ENCODE results near the gene KRT2.
A peak's percentile ranks its signal among the peaks of the same experiment; 100 is the strongest.

The KRT2 gene

GRCh38 chr12:52662093-52662917, 10.3 kb upstream of the KRT2 start:
- DNase-seq = peak; percentile 100

GRCh38 chr12:52661668-52662067, 9.7 kb upstream of the KRT2 start:
- peak; percentile 39 for DNase-seq

GRCh38 chr12:52660934-52661499, 9.0 kb upstream of the KRT2 start:
- peak; percentile 82 for DNase-seq

- peak; percentile 30 for DNase-seq
Measured at GRCh38 chr12:52659951-52660350, 7.9 kb upstream of the KRT2 start.

- DNase-seq = no peak
Measured at GRCh38 chr12:52659395-52659794, 7.4 kb upstream of the KRT2 start.

GRCh38 chr12:52658196-52658595, 6.2 kb upstream of the KRT2 start:
- DNase-seq = no peak

- no peak for DNase-seq
Measured at GRCh38 chr12:52657250-52657902, 5.4 kb upstream of the KRT2 start.

DNA sequence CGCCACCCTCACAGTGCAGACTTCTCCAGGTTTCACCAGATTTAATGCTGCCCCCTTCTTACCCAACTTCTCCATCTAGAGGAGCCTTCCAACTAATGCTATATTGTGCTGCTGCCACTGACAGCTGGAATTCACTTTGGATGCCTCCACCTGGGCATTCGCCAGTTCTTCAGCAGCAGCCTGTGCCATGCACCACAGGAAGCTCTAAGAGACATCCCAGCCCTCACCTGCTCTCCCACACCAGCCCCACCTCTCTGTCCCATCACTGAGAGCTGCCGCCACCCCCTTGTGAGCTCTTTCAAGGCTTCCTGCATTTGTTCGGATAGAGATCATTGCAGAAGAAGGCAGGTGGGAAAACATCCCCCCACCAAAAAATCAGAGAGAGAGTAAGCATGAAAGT, 4.6 kb upstream of the KRT2 start:
- DNase-seq = no peak

DNA sequence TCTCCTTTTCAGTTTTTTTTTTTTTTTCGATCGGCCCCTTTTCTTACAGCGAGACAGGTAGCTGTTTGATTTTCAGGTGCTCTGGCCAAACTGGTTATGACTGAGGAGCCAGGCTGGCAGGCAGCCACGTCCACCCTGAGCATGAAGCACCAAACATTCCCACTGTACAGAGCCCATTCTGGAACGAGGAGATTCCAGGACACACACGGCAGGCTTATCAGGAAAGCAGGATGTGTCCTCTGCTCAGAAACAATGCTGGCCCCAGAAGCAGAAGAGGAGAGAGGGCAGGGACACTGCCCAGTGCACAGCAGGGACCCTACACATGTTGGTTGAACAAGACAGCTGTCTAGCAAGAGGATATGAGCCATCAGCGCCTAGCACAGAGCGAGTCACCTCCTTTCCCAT, 3.7 kb upstream of the KRT2 start:
- no peak for DNase-seq

GRCh38 chr12:52655251-52655650, 3.2 kb upstream of the KRT2 start:
- DNase-seq = no peak

DNA sequence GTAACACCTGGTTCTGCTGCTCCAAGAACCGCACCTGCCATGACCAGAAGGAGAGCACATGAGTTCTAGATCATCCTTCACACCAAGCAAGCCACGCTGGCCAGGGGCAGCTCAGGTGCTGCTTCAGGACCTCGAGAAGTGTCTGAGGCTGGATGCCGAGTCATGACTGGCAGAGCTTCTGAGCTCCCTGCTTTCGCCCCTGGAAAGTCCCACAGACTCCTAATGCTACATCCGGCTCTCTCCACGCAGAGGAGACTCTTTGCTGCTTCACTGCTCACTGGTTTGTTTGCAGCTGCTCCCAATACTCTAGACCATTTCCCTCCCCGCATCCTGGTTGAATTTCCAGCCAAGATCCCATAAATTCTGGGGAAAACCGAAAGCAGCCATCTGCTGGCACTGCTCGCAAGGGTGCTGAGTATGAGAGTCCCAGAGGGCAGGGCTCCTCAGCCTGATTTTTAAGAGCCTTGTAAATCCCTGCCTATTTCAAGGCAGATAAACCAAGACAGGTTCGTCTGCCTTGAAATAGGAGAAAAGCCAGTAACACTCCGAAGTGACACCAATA, 1.4 kb downstream of the KRT2 start:
- no peak for DNase-seq

GRCh38 chr12:52649066-52649465, 2.9 kb downstream of the KRT2 start:
- no peak for DNase-seq

DNA sequence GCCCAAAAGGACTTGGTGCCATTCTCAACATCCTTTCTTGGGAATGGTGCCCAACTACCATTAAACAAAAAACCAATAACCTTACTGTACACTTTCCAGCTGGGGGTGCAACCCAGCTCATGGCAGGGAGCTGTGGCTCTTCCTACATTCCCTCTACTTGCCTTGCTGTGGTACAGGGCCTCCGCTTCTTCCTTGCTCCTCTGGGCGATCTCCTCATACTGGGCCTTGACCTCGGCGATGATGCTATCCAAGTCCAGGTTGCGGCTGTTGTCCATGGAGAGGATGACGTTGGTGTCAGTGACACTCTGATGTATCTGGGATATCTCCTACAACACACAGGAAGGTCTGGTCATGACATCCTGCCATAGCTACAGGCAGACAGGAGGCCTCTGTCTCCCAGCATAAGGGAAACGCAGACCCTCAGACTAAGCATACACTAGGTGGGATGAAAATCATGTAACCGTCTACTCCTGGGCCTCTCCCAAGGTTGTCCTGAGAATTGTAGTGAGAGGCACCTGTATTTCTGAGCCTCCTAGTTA, 3.9 kb downstream of the KRT2 start:
- no peak for DNase-seq

- no peak for DNase-seq
Measured at GRCh38 chr12:52647601-52648000, 4.4 kb downstream of the KRT2 start.

- DNase-seq = no peak
Measured at GRCh38 chr12:52646613-52647012, 5.4 kb downstream of the KRT2 start.

DNA sequence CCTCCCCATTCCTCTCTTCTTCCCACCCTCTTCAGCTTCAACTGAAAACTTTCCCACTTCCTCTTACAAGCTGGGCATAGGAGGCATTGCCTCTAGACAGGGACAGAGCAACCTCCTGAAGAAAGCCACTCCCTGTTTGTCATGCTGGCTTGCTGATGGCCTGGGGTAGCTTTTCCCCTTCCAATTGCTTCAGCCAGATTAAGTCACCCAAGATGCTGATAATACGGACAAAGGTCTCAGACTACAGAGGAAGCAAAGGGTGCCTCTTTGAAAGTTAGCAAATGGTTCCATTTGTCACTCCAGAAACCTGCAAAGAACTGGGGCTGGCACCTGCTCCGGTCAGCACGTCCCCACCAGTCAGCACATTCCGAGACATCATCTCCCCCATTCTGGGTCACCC, 6.0 kb downstream of the KRT2 start:
- peak; percentile 62 for DNase-seq

- peak; percentile 74 for DNase-seq
Measured at GRCh38 chr12:52645120-52645761, 6.8 kb downstream of the KRT2 start.

- DNase-seq = no peak
Measured at GRCh38 chr12:52644078-52644415, 8.0 kb downstream of the KRT2 start.

GRCh38 chr12:52643233-52644077, 8.6 kb downstream of the KRT2 start:
- no peak for DNase-seq

DNA sequence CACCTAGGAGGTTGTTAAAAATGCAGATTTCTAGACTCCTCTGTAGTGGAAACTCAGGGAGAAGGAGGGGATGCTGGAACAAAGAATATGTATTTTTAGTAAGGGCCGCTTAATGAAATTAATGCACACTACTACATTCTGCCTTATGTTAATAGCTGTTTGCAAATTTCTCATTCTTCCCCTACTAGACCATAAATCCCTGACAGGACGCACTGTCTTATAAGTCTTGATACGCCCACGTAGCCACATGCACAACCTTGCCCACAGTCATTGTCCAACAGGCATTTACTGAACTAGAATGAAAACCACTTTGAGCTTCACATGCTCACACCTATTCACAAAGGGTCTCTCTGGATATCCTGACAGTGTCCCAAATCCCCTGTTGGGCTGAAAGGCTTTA, 10.5 kb downstream of the KRT2 start:
- DNase-seq = no peak

DNA sequence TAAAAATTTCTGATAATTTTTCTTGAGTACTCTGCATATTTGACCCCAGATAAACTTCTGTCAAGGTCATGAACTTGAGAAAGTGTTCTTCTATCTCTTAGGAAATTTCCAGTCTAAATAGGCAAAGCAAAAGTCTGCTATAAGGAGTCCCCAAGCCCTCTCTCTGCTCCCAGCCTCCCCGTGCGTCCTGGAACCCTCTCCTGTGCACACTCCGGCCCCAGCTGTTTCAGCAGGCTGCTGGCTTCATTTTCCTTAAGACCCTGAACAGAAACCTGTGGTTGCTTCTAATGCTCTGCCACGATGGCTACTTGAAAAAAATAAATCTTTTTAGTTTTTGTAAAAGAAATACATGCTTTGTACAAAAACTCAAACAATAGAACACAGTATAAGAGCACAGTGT, 14.7 kb downstream of the KRT2 start:
- DNase-seq = no peak

DNA sequence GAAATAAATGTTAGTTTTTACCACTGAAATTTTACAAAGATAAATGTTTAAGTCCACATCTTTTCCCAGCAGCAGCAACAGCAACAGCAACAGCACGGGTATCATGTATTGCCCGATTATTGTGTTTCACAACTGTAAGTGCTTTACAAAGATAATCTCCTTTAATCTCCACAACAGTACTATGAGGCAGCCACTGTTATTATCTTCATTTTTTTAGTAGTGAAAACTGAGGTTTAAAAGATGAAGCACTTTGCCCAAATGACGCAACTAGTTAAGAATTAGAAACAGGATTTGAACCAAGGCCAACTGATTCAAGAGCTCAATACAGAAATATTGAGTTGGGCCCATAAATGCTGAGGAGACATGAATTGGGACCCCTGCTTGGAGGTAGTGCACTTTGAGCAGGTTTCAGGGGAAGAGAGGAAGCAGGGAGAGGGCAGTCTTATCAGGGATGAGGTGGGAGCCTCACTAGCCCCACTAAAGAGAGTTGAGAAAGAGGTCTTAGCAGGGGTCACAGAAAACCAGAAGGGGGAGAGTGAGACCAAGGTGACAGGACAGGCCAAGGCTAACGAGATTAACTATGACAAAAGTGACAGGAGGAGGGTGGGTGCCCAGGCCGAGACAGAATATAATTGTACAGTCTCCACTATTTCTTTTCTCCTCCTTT, 15.3 kb downstream of the KRT2 start:
- DNase-seq = no peak
